H1 (cell line): ENCODE measurements around the gene PTTG1IP. TPM values are rescaled to one million over a fixed set of nuclear protein-coding genes. Genes with fewer than 3 reads are reported as not detected.

ENCODE experiments used
- CTCF ChIA-PET: fragments of 300-600 bp; sonication (Branson Sonifier 250); formaldehyde crosslinking; loops from one replicate; lab custom pipeline; 2021; ENCODE audit not compliant: partially characterized antibody; lab: Charles Lee
- POLR2A ChIA-PET: fragments of 300-600 bp; sonication (Branson Sonifier 250); formaldehyde crosslinking; loops from one replicate; lab custom pipeline; 2021; ENCODE audit warnings: inconsistent platforms; ENCODE audit not compliant: partially characterized antibody; lab: Charles Lee
- DNase-seq, 2 experiments: peaks; one replicate each; pipeline versions ENCODE4 v3.0.0 to v3.0.0-alpha.2; 2010 to 2022; ENCODE audit warnings: low spot score in 2 of 2, low read depth in 1 of 2, mixed read lengths in 1 of 2
- FAIRE-seq: peaks from 2 replicates; lab custom pipeline; 2011; peaks lifted over from hg19 to GRCh38; lab: Jason Lieb, UNC
- H2AFZ ChIP-seq: 2 replicates; pipeline ENCODE4 v1.8.1; 2012; ENCODE audit warnings: low read length, inconsistent platforms
- H2AK5ac ChIP-seq: 2 replicates; pipeline ENCODE4 v1.6.1; 2013; ENCODE audit warnings: low read depth, low read length
- H2BK120ac ChIP-seq: replicated peaks from 2 replicates; pipeline ENCODE3; 2013; ENCODE audit warnings: low read depth, low read length, inconsistent platforms
- H2BK12ac ChIP-seq: 2 replicates; pipeline ENCODE4 v1.6.1; 2013; ENCODE audit warnings: low read depth, low read length
- H2BK15ac ChIP-seq: 2 replicates; pipeline ENCODE4 v1.6.1; 2013; ENCODE audit warnings: low read length
- H2BK20ac ChIP-seq: 2 replicates; pipeline ENCODE4 v1.6.1; 2013; ENCODE audit warnings: low read length
- H2BK5ac ChIP-seq: 2 replicates; pipeline ENCODE4 v1.6.1; 2013; ENCODE audit warnings: low read depth, low read length
- H3K14ac ChIP-seq: 2 replicates; pipeline ENCODE4 v1.6.1; 2013; ENCODE audit warnings: inconsistent platforms; ENCODE audit not compliant: insufficient read length
- H3K18ac ChIP-seq: 2 replicates; pipeline ENCODE4 v1.6.1; 2013; ENCODE audit warnings: low read length; ENCODE audit errors: extremely low read depth
- H3K23ac ChIP-seq: 2 replicates; pipeline ENCODE4 v1.6.1; 2013; ENCODE audit warnings: inconsistent platforms; ENCODE audit not compliant: insufficient read length
- H3K23me2 ChIP-seq: 2 replicates; pipeline ENCODE4 v1.6.1; 2013; ENCODE audit warnings: low read depth, low read length
- H3K27ac ChIP-seq: 2 replicates; pipeline ENCODE4 v1.6.1; 2011; ENCODE audit warnings: low read depth, low read length, inconsistent platforms
- H3K27me3 ChIP-seq, 4 experiments: replicated peaks in 1 of 4; 1 replicate in 1 of 4; 2 replicates in 3 of 4; pipeline versions ENCODE4 v1.6.1 to v1.8.1; 2011 to 2013; ENCODE audit warnings: low read length in 3 of 4, mild to moderate bottlenecking in 3 of 4, inconsistent platforms in 2 of 4, mixed read lengths in 2 of 4, moderate library complexity in 1 of 4; ENCODE audit not compliant: control insufficient read depth in 3 of 4, insufficient read depth in 3 of 4; ENCODE audit errors: extremely low read depth in 1 of 4
- H3K36me3 ChIP-seq, 4 experiments: 2 replicates each; pipeline versions ENCODE4 v1.6.1 to v1.8.1; 2011 to 2013; ENCODE audit warnings: mild to moderate bottlenecking in 4 of 4, low read length in 3 of 4, moderate library complexity in 2 of 4, control low read depth in 1 of 4, inconsistent platforms in 1 of 4; ENCODE audit not compliant: insufficient read depth in 4 of 4, control insufficient read depth in 2 of 4
- H3K4ac ChIP-seq: replicated peaks from 2 replicates; pipeline ENCODE3; 2013; ENCODE audit warnings: low read length, low read depth, mixed read lengths, inconsistent platforms; ENCODE audit not compliant: insufficient read length
- H3K4me1 ChIP-seq, 4 experiments: replicated peaks in 1 of 4; 1 replicate in 1 of 4; 2 replicates in 3 of 4; pipeline versions ENCODE4 v1.6.1 to v1.8.1; 2011 to 2013; ENCODE audit warnings: low read length in 3 of 4, inconsistent platforms in 2 of 4, mixed read lengths in 1 of 4; ENCODE audit not compliant: insufficient read depth in 4 of 4, control insufficient read depth in 3 of 4
- H3K4me2 ChIP-seq, 2 experiments: 2 replicates each; pipeline versions ENCODE4 v1.6.1 to v1.8.1; 2011 to 2013; ENCODE audit warnings: low read depth in 2 of 2, low read length in 2 of 2, control low read depth in 1 of 2, inconsistent platforms in 1 of 2, mild to moderate bottlenecking in 1 of 2; ENCODE audit not compliant: insufficient read depth in 1 of 2
- H3K4me3 ChIP-seq, 4 experiments: fragments of 200-600, 300-600 bp in 1 of 4; sonication (generic), shearing (Covaris generic), sonication (Bioruptor Twin) in 1 of 4; 2 replicates each; pipeline versions ENCODE4 v1.5.1 to v1.8.1; 2011 to 2016; ENCODE audit warnings: low read length in 4 of 4, low read depth in 3 of 4, control low read depth in 2 of 4, inconsistent platforms in 2 of 4, mild to moderate bottlenecking in 2 of 4, mixed read lengths in 1 of 4, moderate library complexity in 1 of 4; ENCODE audit not compliant: insufficient read depth in 2 of 4; ENCODE audit errors: extremely low read depth in 1 of 4
- H3K56ac ChIP-seq: replicated peaks from 2 replicates; pipeline ENCODE3; 2013; ENCODE audit warnings: low read depth, mild to moderate bottlenecking, mixed read lengths, low read length, inconsistent platforms; ENCODE audit not compliant: insufficient read length
- H3K79me1 ChIP-seq: 2 replicates; pipeline ENCODE4 v1.6.1; 2013; ENCODE audit warnings: low read depth, low read length, control low read depth
- H3K79me2 ChIP-seq, 2 experiments: 2 replicates each; pipeline versions ENCODE4 v1.6.1 to v1.8.1; 2012 to 2013; ENCODE audit warnings: low read length in 2 of 2, mild to moderate bottlenecking in 2 of 2, inconsistent platforms in 1 of 2; ENCODE audit not compliant: insufficient read depth in 2 of 2, control insufficient read depth in 1 of 2
- H3K9ac ChIP-seq, 4 experiments: replicated peaks in 1 of 4; 1 replicate in 1 of 4; 2 replicates in 3 of 4; pipeline versions ENCODE4 v1.6.1 to v1.8.1; 2011 to 2013; ENCODE audit warnings: low read depth in 3 of 4, low read length in 3 of 4, control low read depth in 2 of 4, mild to moderate bottlenecking in 2 of 4, moderate library complexity in 2 of 4, inconsistent platforms in 1 of 4; ENCODE audit errors: extremely low read depth in 1 of 4
- H3K9me3 ChIP-seq, 2 experiments: 2 replicates each; pipeline versions ENCODE4 v1.6.1 to v1.8.1; 2012 to 2013; ENCODE audit warnings: mild to moderate bottlenecking in 2 of 2, moderate library complexity in 2 of 2, control low read depth in 1 of 2, inconsistent platforms in 1 of 2, low read depth in 1 of 2, low read length in 1 of 2, mixed read lengths in 1 of 2; ENCODE audit not compliant: insufficient read depth in 2 of 2
- H4K20me1 ChIP-seq, 2 experiments: replicated peaks in 1 of 2; 2 replicates each; pipeline versions ENCODE3 to v1.8.1; 2011 to 2013; ENCODE audit warnings: inconsistent platforms in 2 of 2, low read length in 2 of 2, mild to moderate bottlenecking in 1 of 2; ENCODE audit not compliant: insufficient read depth in 2 of 2, control insufficient read depth in 1 of 2
- H4K5ac ChIP-seq: 2 replicates; pipeline ENCODE4 v1.6.1; 2013; ENCODE audit warnings: low read length, low read depth, mixed read lengths, inconsistent platforms; ENCODE audit not compliant: insufficient read length
- H4K8ac ChIP-seq: 2 replicates; pipeline ENCODE4 v1.8.0; 2013; ENCODE audit warnings: mild to moderate bottlenecking, moderate library complexity, low read length, inconsistent platforms; ENCODE audit not compliant: insufficient read depth; ENCODE audit errors: extremely low read depth
- H4K91ac ChIP-seq: replicated peaks from 2 replicates; pipeline ENCODE3; 2013; ENCODE audit warnings: low read length, mixed read lengths, inconsistent platforms; ENCODE audit not compliant: insufficient read length
- ASH2L ChIP-seq: fragments of 200-600, 300-600 bp; sonication (generic); IDR thresholded peaks from one replicate; pipeline ENCODE4 v1.7.1; 2017; ENCODE audit warnings: low read length
- CEBPB ChIP-seq: IDR thresholded peaks from 2 replicates; pipeline ENCODE4 v1.6.1; 2012; ENCODE audit warnings: low read depth, low read length
- E2F6 ChIP-seq: IDR thresholded peaks from 2 replicates; pipeline ENCODE4 v1.6.1; 2012; ENCODE audit warnings: inconsistent platforms
- GABPA ChIP-seq: IDR thresholded peaks from 2 replicates; pipeline ENCODE4 v1.6.1; 2011; ENCODE audit warnings: mild to moderate bottlenecking, low read length, moderate library complexity, borderline replicate concordance; ENCODE audit not compliant: insufficient read depth
- KDM4A ChIP-seq: IDR thresholded peaks from one replicate; pipeline ENCODE4 v1.7.1; 2012; ENCODE audit warnings: low read depth, mild to moderate bottlenecking, moderate library complexity, low read length, inconsistent platforms; ENCODE audit not compliant: severe bottlenecking
- RNF2 ChIP-seq: fragments of 200-900, 300-1000 bp; sonication (generic); IDR thresholded peaks from 2 replicates; pipeline ENCODE4 v1.7.1; 2016; ENCODE audit warnings: borderline replicate concordance, low read depth, mild to moderate bottlenecking, antibody characterized with exemption, low read length; ENCODE audit not compliant: poor library complexity, severe bottlenecking; ENCODE audit errors: missing control alignments
- WGBS, 2 experiments: shearing (Covaris generic) in 1 of 2; methylation state at CpG; one replicate each; pipeline versions ENCODE4 v1.1.6 to v1.1.7; 2013 to 2015; ENCODE audit warnings: low lambda C conversion rate in 2 of 2, mixed read lengths in 2 of 2, inconsistent platforms in 1 of 2, low coverage in 1 of 2, missing lambda C conversion rate in 1 of 2; ENCODE audit not compliant: insufficient replicate concordance in 2 of 2, insufficient coverage in 1 of 2, insufficient read length in 1 of 2; ENCODE audit errors: extremely low coverage in 1 of 2, missing lambda C conversion rate in 1 of 2; 5-methylcytosine and 5-hydroxymethylcytosine counted together
- polyA plus RNA-seq, 7 experiments: library from polyadenylated mRNA; depleted of rRNA in 3 of 7; stranded (reverse) in 5 of 7; unstranded in 2 of 7; fragments of >200 nt in 5 of 7; fragments of 200-250 nt in 2 of 7; gene quantifications; 1 replicate in 5 of 7; 2 replicates in 1 of 7; 4 replicates in 1 of 7; pipeline versions ENCODE4 v1.2.1 to v1.2.3, GENCODE V29; 2011 to 2013; ENCODE audit warnings: missing spikeins in 2 of 7, mixed read lengths in 2 of 7
- total RNA-seq: library from RNA; stranded (reverse); fragmentation: NEBNext Ultra II Directional; extraction: Animal tissue kit (Norgen Biotek cat#: 25700); gene quantifications from 2 replicates; pipeline ENCODE4 v1.2.1, GENCODE V29; 2021

Gene PTTG1IP
- total and polyA plus RNA-seq, 2 of the 8 experiments (the other 6 are each of a cell fraction or from before 2014, with no cell fraction given) = 90.8 to 130 TPM

GRCh38 chr21:44874240-44874496, 678 bp upstream of the PTTG1IP start:
- Histone ChIP-seq H3K23ac (no peak overlapping the region), H4K5ac (peak overlapping the region; percentile 11), H3K36me3 (no peaks in the 10 kb centered on the region; a peak in 1 of 8 replicates), H2BK120ac (no peak overlapping the region), H4K8ac (peak overlapping the region; percentile 94; the same call in 1 of the 2 replicates), H3K23me2 (peaks cover 16% of the 10 kb centered on the region), H3K4me2 (peak overlapping the region; percentile 90 to 98), H3K14ac (no peak overlapping the region), H3K79me1 (peaks cover 14% of the 10 kb centered on the region), H3K4me3 (peak overlapping the region; percentile 54 to 95 (median 64)), H2BK12ac (no peak overlapping the region), H3K18ac (peak overlapping the region; percentile 75; the same call in 1 of the 2 replicates), H3K9ac (peak overlapping the region in 3 of 4 experiments; percentile 34 to 61 (median 51); a peak in 5 of 7 replicates), H2AFZ (peak overlapping the region; percentile 18), H2BK15ac (no peak overlapping the region), H2AK5ac (no peak overlapping the region), H3K9me3 (no peaks in the 10 kb centered on the region), H3K27me3 (peaks cover 0 to 19% (median 15%) of the 10 kb centered on the region in 4 experiments; a peak in 5 of 7 replicates), H3K79me2 (peaks cover 32 to 40% of the 10 kb centered on the region in 2 experiments), H3K4me1 (peaks cover 6 to 9% (median 7%) of the 10 kb centered on the region in 4 experiments), H4K20me1 (peaks cover 19 to 23% of the 10 kb centered on the region in 2 experiments), H2BK5ac (no peak overlapping the region), H4K91ac (peak overlapping the region; percentile 18), H2BK20ac (no peak overlapping the region), H3K56ac (peak overlapping the region; percentile 24), H3K4ac (no peak overlapping the region), H3K27ac (no peak overlapping the region)
- ChIA-PET CTCF (interaction anchor here (1.0 to 1.7 kb wide), 3 partner anchors 19 to 74 kb away, joined by 3 to 7 read pairs (median 4); no protein-coding TSS in a partner anchor), POLR2A (interaction anchor here (0.7 to 3.7 kb wide), 12 partner anchors 10 to 360 kb away, joined by 3 to 16 read pairs (median 5); partner anchors contain the start of genes ITGB2 and UBE2G2)
- FAIRE-seq (no peak), DNase-seq (no peak)
- TF ChIP-seq GABPA (no peak), KDM4A (peak; percentile 8), CEBPB (no peak), E2F6 (0 out of 2 replicates have a peak, but pooled peaks have one; percentile 27), RNF2 (peak; percentile 65), ASH2L (peak; percentile 87)
- 1% methylated on average over 20 of the region's 20 CpGs; no CpG with 5 or more reads in 1 of the 2 experiments for WGBS, 2 experiments
